K562 (cell line): ENCODE data around the gene FYB1. TPM values are rescaled to one million over a fixed set of nuclear protein-coding genes. Genes with fewer than 3 reads are reported as not detected.
A peak's percentile ranks its signal among the peaks of the same experiment; 100 is the strongest.

Experiments
- C11orf30 ChIP-seq: fragments of 450-650 bp; IDR thresholded peaks from 2 replicates; pipeline ENCODE4 v1.6.1; 2016; ENCODE audit warnings: low read depth, mild to moderate bottlenecking
- CBFA2T2 ChIP-seq: fragments of 450-650 bp; conservative IDR thresholded peaks from 2 replicates; pipeline ENCODE4 v1.6.1; 2017; ENCODE audit warnings: mild to moderate bottlenecking
- CEBPB ChIP-seq: fragments of 450-650 bp; IDR thresholded peaks from 2 replicates; pipeline ENCODE4 v1.6.1; 2016; ENCODE audit warnings: missing genetic modification characterization, missing compliant biosample characterization
- ETV6 ChIP-seq, 3 experiments: fragments of 150-350 bp in 1 of 3; sonication (generic) in 1 of 3; formaldehyde crosslinking in 1 of 3; IDR thresholded peaks; 2 replicates each; pipeline versions ENCODE4 v1.6.1 to v1.8.0; 2014 to 2022; ENCODE audit warnings: borderline replicate concordance in 2 of 3, low read depth in 2 of 3, antibody characterized with exemption in 1 of 3, low read length in 1 of 3, mild to moderate bottlenecking in 1 of 3, missing genetic modification reagents in 1 of 3
- HDAC1 ChIP-seq, 2 experiments: fragments of 450-650 bp; IDR thresholded peaks; 2 replicates each; pipeline ENCODE4 v1.6.1; 2016 to 2017; ENCODE audit warnings: inconsistent platforms in 1 of 2, mild to moderate bottlenecking in 1 of 2, moderate library complexity in 1 of 2
- JUN ChIP-seq, 2 experiments: sonication (generic) in 1 of 2; formaldehyde crosslinking in 1 of 2; IDR thresholded peaks; 2 replicates each; pipeline versions ENCODE4 v1.6.1 to v1.8.0; 2012 to 2022; ENCODE audit warnings: borderline replicate concordance in 2 of 2, mild to moderate bottlenecking in 2 of 2, improper control_type of control experiment in 1 of 2, low read depth in 1 of 2, low read length in 1 of 2, missing genetic modification reagents in 1 of 2
- L3MBTL2 ChIP-seq: fragments of 450-650 bp; IDR thresholded peaks from 2 replicates; pipeline ENCODE4 v1.6.1; 2016; ENCODE audit warnings: mild to moderate bottlenecking, moderate library complexity
- MYC ChIP-seq, 2 experiments: fragments of 250-450 bp in 1 of 2; sonication (Bioruptor Pico) in 1 of 2; IDR thresholded peaks; 2 replicates each; pipeline versions ENCODE4 v1.5.1 to v1.6.1; 2012 to 2021; ENCODE audit warnings: low read depth in 2 of 2, borderline replicate concordance in 1 of 2, improper control_type of control experiment in 1 of 2, low read length in 1 of 2, mild to moderate bottlenecking in 1 of 2, moderate library complexity in 1 of 2
- NFE2 ChIP-seq: IDR thresholded peaks from 2 replicates; pipeline ENCODE4 v1.6.1; 2014; ENCODE audit warnings: antibody characterized with exemption, low read depth
- NRF1 ChIP-seq, 2 experiments: fragments of 450-650 bp; IDR thresholded peaks in 1 of 2; conservative IDR thresholded peaks in 1 of 2; 2 replicates each; pipeline ENCODE4 v1.6.1; 2014; ENCODE audit warnings: mild to moderate bottlenecking in 2 of 2
- PHF8 ChIP-seq: fragments of 200-600 bp; sonication (generic); IDR thresholded peaks from 2 replicates; pipeline ENCODE4 v1.6.1; 2012; ENCODE audit warnings: mixed run types, mild to moderate bottlenecking, inconsistent platforms, low read length, moderate library complexity, borderline replicate concordance
- RBBP5 ChIP-seq: fragments of 200-600 bp; sonication (generic); IDR thresholded peaks from 2 replicates; pipeline ENCODE4 v1.6.1; 2012; ENCODE audit warnings: borderline replicate concordance, mild to moderate bottlenecking, low read length, control low read depth, inconsistent platforms; ENCODE audit not compliant: insufficient read depth, poor library complexity, severe bottlenecking
- SOX6 ChIP-seq: fragments of 450-650 bp; IDR thresholded peaks from 2 replicates; pipeline ENCODE4 v1.6.1; 2014; ENCODE audit warnings: mild to moderate bottlenecking
- STAT5A ChIP-seq: IDR thresholded peaks from 2 replicates; pipeline ENCODE4 v1.6.1; 2012; ENCODE audit warnings: low read length, inconsistent platforms, borderline replicate concordance
- TEAD4 ChIP-seq, 2 experiments: sonication (generic) in 1 of 2; formaldehyde crosslinking in 1 of 2; IDR thresholded peaks; 2 replicates each; pipeline versions ENCODE4 v1.6.1 to v1.8.0; 2012 to 2022; ENCODE audit warnings: borderline replicate concordance in 1 of 2, inconsistent platforms in 1 of 2, low read length in 1 of 2, mild to moderate bottlenecking in 1 of 2, missing genetic modification reagents in 1 of 2
- polyA plus RNA-seq, 8 experiments: library from polyadenylated mRNA; depleted of rRNA in 4 of 8; stranded (reverse) in 5 of 8; unstranded in 3 of 8; fragments of >200 nt; fragmentation: Nextera tagmentation in 2 of 8; fragmentation: Illumina TruSeq in 1 of 8; extraction: Ambion mirVana in 2 of 8; extraction: Trizol in 1 of 8; gene quantifications; 2 replicates each; pipeline versions ENCODE4 v1.2.1 to v1.2.3, GENCODE V29; 2011 to 2014; ENCODE audit warnings: inconsistent platforms in 1 of 8, missing spikeins in 1 of 8
- total RNA-seq, 7 experiments: library from RNA; depleted of rRNA in 6 of 7; stranded (reverse); fragments of >200 nt in 6 of 7; fragmentation: Illumina TruSeq in 2 of 7; extraction: Trizol in 2 of 7; gene quantifications; 2 replicates each; pipeline versions ENCODE4 v1.2.1 to v1.2.3, GENCODE V29; 2011 to 2021; ENCODE audit warnings: low replicate concordance in 1 of 7
- TF ChIP-seq, protein P1 (sequence below): IDR thresholded peaks from 2 replicates; pipeline ENCODE4 v1.6.1; 2012; ENCODE audit warnings: low read depth, low read length, improper control_type of control experiment, borderline replicate concordance
- TF ChIP-seq, protein P2 (sequence below): fragments of 200-800 bp; sonication (Bioruptor generic); IDR thresholded peaks from 2 replicates; pipeline ENCODE4 v1.6.1; 2017; ENCODE audit warnings: missing genetic modification characterization, missing compliant biosample characterization
- TF ChIP-seq, protein P3 (sequence below): sonication (generic); formaldehyde crosslinking; IDR thresholded peaks from 2 replicates; pipeline ENCODE4 v1.8.0; 2022; ENCODE audit warnings: missing genetic modification reagents, mild to moderate bottlenecking, moderate library complexity, borderline replicate concordance
- TF ChIP-seq, protein P4 (sequence below): sonication (generic); formaldehyde crosslinking; IDR thresholded peaks from 2 replicates; pipeline ENCODE4 v1.8.0; 2022; ENCODE audit warnings: mild to moderate bottlenecking, low read depth, missing genetic modification reagents

Gene FYB1
- total and polyA plus RNA-seq, 9 of the 15 experiments (the other 6 are each of a cell fraction or from before 2014, with no cell fraction given), result 4.7 to 31.5 (median 9.7) TPM

DNA sequence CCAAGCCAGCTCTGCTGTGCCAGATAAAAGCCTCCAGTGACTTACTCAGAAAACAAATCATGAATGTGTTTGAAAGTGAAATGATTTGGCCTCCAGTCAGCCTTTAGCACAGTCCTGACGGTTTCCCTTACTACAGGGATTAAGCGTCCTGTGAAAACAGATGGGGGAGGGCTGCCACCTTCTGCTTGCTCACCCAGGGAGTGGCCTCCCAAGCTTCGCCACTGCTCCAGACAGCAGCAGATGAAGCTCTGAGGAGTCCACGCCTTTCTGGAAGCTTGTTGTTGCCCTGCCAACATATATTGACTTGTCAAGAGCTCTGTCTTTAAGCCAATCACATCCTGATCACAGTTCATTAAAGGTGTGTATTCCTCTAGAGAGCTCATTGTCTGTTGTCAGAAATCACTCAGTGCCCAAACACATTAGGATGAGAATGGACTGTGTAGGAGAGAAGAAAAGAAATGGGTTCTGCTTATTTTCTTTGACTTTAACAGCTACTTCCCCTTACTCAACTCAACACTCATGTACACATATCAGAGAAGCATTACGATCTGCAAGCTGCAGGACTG is 4.9 kb upstream of the FYB1 start (continued):
- TF ChIP-seq, protein P1, sequence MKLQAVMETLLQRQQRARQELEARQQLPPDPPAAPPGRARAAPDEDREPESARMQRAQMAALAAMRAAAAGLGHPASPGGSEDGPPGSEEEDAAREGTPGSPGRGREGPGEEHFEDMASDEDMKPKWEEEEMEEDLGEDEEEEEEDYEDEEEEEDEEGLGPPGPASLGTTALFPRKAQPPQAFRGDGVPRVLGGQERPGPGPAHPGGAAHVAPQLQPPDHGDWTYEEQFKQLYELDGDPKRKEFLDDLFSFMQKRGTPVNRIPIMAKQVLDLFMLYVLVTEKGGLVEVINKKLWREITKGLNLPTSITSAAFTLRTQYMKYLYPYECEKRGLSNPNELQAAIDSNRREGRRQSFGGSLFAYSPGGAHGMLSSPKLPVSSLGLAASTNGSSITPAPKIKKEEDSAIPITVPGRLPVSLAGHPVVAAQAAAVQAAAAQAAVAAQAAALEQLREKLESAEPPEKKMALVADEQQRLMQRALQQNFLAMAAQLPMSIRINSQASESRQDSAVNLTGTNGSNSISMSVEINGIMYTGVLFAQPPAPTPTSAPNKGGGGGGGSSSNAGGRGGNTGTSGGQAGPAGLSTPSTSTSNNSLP, result peak; percentile 32; the same call in 1 of the 2 replicates
- TF ChIP-seq, protein P2, sequence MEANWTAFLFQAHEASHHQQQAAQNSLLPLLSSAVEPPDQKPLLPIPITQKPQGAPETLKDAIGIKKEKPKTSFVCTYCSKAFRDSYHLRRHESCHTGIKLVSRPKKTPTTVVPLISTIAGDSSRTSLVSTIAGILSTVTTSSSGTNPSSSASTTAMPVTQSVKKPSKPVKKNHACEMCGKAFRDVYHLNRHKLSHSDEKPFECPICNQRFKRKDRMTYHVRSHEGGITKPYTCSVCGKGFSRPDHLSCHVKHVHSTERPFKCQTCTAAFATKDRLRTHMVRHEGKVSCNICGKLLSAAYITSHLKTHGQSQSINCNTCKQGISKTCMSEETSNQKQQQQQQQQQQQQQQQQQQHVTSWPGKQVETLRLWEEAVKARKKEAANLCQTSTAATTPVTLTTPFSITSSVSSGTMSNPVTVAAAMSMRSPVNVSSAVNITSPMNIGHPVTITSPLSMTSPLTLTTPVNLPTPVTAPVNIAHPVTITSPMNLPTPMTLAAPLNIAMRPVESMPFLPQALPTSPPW, result peak; percentile 52; the same call in 1 of the 2 replicates
- TF ChIP-seq CEBPB (no peak), PHF8 (no peak), RBBP5 (peak; percentile 41), CBFA2T2 (peak; percentile 63), NFE2 (peak; percentile 67), JUN (IDR thresholded peaks at IDR 0.05; ENCODE audit: borderline replicate concordance, low read depth, low read length) (no peak), JUN (CRISPR knock-in tag; IDR thresholded peaks at IDR 0.05; ENCODE audit: borderline replicate concordance) (no peak), L3MBTL2 (0 out of 2 replicates have a peak, but pooled peaks have one; percentile 10), C11orf30 (peak; percentile 13; the same call in 1 of the 2 replicates), STAT5A (peak; percentile 23; the same call in 1 of the 2 replicates), ETV6 (IDR thresholded peaks at IDR 0.05; ENCODE audit: borderline replicate concordance in 1 of 2, low read depth in 2 of 2, low read length in 1 of 2) (no peak), ETV6 (CRISPR knock-in tag; IDR thresholded peaks at IDR 0.05; ENCODE audit: borderline replicate concordance) (no peak), TEAD4 (IDR thresholded peaks at IDR 0.05; ENCODE audit: low read length) (peak; percentile 35; the same call in 1 of the 2 replicates), TEAD4 (CRISPR knock-in tag; IDR thresholded peaks at IDR 0.05; ENCODE audit: borderline replicate concordance) (no peak), NRF1 (conservative IDR thresholded peaks at IDR 0.05 in 1 of 2, IDR thresholded peaks at IDR 0.05 in 1 of 2) (peak; percentile 35 to 36; a peak in 2 of 4 replicates), MYC (IDR thresholded peaks at IDR 0.05; ENCODE audit: low read depth, low read length) (0 out of 2 replicates have a peak, but pooled peaks have one; percentile 13), MYC (CRISPR knock-in tag; IDR thresholded peaks at IDR 0.05; ENCODE audit: borderline replicate concordance, low read depth) (no peak), HDAC1 (IDR thresholded peaks at IDR 0.05) (peak in 1 of 2 experiments; percentile 69; a peak in 2 of 4 replicates), SOX6 (0 out of 2 replicates have a peak, but pooled peaks have one; percentile 24)
- TF ChIP-seq, protein P3, sequence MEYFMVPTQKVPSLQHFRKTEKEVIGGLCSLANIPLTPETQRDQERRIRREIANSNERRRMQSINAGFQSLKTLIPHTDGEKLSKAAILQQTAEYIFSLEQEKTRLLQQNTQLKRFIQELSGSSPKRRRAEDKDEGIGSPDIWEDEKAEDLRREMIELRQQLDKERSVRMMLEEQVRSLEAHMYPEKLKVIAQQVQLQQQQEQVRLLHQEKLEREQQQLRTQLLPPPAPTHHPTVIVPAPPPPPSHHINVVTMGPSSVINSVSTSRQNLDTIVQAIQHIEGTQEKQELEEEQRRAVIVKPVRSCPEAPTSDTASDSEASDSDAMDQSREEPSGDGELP, result peak; percentile 51; the same call in 1 of the 2 replicates
- TF ChIP-seq, protein P4, sequence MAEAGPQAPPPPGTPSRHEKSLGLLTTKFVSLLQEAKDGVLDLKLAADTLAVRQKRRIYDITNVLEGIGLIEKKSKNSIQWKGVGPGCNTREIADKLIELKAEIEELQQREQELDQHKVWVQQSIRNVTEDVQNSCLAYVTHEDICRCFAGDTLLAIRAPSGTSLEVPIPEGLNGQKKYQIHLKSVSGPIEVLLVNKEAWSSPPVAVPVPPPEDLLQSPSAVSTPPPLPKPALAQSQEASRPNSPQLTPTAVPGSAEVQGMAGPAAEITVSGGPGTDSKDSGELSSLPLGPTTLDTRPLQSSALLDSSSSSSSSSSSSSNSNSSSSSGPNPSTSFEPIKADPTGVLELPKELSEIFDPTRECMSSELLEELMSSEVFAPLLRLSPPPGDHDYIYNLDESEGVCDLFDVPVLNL (CRISPR knock-in tag), result no peak
